CD4-positive, alpha-beta T cell treated with Interleukin-10 for 1 hour (primary cell): ENCODE measurements around the gene BNC2.

ENCODE experiments used
- DNase-seq: peaks from one replicate; pipeline ENCODE4 v3.0.0-alpha.2; 2020

BNC2 gene

DNA sequence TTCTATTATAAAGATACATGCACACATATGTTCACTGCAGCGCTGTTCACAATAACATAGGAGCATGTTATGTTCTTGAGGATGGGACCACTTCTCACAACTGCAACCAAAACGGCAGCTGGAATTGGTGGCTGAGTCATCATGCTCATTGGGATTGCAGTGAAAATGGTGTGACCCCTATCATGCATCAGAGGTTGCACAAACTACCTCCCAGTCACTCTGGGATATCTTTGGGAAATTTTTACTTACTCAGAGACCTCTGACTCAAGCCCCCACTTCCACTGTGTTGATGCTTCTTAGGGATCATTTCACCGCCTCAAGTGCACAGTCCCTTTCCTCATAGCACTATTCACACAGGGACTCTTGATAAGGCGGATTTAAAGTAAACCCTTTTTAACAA is 474.1 kb downstream of the BNC2 start:
- DNase-seq = no peak

DNA sequence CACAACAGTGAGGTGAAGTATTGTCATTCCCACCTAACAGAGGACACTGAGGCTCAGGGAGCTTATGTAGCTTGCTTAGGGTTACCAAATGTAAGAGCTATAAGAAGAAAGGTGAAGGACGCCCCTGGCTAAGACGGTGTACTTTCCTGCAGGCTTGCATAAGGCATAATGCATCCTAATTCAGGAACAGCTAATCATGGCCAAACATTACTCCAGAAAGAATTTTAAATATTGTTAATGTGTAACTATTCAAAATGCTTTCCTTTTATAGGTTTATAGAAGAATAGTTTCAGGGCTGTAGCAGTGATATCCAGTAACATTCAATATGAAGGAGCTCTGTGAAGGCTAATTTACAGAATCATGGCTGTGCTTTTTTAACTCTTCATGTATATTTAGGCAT is 479.1 kb downstream of the BNC2 start:
- DNase-seq = no peak

DNA sequence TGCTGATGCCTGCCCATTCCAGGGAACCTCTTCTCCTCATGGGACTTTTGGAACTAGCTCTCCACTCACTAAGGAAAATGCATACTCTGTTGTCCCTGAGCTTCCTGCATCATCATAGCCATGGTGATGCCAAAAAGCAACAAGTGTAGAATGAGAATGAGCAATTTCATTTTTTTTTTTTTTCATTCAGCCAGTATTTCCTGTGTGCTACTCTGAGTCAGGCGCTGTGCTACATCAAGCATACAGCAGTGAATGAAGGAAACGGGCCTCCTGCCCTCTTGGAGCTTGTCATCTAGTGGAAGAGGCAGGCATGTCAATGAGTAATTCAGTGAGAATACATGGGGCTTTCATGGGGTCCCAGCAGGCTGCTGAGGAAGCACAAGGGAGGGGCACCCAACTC is 483.1 kb downstream of the BNC2 start:
- no peak for DNase-seq

DNA sequence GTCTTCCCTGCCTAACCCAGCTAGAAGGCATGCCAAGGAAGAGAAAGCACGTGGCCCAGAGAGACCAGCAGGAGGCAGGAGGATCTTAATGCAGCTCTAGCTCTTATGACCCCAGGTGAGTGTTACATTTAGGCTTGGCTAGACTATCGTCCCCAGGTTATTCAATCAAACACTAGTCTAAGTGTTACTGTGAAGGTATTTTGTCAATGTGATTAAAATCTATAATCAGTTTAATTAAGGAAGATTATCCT is 483.7 kb downstream of the BNC2 start:
- no peak for DNase-seq

DNA sequence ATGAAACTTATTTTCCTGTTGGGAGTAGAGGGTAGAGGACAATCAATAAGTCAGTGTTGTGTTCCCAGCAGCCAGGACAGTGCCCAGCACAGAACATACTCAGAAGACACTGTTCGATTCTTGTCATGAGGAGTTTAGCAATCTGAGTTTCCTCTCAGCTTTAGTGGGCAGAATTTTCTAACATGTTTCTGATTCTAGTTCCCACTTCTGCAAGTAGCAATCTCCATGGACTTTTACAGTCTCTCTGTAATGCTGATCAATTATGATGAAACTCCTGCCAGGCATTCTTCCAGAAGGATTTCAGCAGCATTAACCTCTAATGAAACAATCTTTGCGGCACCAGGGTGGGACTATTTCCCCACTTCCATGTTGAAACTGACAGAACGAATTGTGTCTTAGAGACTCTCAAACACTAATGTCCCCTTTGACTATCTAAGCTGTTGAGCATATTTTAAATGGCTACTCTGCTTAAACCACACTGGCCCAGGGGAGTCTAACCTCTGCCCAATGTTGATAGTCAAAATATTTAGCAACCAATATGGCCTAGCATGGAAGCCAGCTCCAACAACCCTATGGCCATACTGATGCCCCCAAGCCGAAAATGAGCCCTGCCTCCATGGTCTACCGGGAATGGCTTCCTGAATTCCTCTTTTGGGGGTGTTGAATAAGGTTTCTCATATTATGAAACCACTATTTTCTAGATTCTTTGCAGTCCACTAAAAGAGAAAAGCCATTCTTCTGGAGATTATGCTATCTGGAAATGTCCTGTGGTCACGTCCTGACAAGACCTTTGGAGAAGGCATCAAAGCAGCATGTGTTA is 484.3 kb downstream of the BNC2 start:
- no peak for DNase-seq

DNA sequence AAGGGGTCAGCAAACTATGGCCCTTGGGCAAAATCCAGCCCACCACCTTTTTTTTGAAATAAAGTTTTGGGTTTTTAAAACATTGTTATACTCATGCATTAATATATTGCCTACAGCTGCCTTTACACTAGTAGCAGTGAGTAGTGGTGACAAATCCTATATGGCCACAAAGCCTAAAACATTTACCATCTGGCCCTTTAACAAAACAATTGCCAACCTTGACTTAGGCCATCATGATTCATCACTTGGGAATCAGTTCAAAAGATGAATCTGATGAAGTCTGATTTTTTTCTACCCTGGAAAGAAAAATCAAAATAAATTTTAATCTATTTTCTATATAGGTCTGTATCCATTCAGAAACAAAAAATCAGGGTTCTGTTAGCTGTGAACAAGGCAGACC is 484.9 kb downstream of the BNC2 start:
- DNase-seq = no peak

DNA sequence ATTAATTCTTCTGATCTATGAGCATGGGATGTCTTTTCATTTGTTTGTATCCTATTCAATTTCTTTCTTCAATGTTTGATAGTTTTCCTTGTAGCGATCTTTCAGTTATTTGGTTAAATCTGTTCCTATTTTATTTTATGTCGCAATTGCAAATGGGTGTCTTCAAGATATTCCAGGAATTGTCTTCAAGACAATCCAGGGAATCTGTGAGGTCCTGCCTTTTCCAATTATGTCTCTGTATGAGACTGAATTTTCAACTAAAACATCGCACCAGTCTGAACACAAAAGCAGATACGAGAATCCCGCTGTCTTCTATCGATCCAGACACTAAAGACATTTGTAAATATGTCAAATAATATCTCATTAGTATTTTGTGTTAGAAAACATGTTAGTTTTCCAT is 485.5 kb downstream of the BNC2 start:
- no peak for DNase-seq

DNA sequence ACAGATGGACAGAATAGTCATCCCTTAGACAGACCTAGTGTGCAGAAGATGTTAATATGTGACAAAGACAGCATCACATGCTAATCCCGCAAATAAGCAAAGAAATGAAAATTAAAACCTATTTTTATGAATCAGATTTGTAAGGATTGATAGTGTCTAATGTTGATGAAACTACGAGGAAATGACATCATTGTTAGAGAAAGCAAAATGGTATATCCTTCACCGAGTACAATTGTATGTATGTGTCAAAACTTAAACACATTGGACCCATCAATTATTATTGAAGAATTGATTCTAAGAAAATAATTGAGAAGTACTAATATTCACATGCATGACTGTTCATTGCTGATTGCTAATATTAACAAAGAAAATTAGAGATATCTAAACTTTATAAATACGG is 493.2 kb downstream of the BNC2 start:
- no peak for DNase-seq

DNA sequence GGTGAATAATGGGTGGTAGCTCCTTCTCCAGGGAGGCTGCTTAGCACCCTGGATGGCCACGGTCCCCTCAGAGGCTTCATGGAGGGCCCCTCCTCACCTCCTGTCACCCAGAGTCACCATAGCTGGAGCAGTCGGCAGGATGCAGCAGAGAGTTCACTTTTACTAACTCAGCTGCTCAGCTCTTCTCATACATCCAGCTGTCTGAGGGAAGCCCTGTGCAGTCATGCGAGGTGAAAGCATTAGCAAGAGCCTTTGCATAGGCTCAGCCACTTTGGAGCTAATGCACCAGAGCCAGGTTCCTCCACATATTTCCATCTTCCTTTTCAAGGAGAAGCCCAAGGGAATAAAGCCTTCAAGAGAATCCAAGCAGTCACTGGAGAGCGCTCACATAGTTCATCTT is 499.2 kb downstream of the BNC2 start:
- no peak for DNase-seq

DNA sequence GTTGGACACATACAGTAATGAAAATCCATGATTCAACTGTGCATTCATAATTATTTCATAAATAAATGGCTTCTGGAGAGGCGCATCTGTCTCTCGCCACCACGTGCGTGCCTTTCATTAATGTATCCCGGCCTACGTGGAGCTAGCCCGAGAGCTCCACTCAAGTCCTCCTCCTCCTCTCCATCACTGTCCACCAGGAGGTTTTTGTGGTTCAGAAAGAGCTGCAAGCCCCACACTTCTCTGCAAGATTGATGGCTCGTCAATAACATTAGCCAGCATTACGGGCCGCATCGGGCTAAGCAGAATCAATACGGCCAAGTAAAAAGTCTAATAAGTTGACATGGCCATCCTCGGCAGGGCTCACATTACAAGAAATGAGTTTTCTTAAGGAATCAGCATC is 499.8 kb downstream of the BNC2 start:
- no peak for DNase-seq

DNA sequence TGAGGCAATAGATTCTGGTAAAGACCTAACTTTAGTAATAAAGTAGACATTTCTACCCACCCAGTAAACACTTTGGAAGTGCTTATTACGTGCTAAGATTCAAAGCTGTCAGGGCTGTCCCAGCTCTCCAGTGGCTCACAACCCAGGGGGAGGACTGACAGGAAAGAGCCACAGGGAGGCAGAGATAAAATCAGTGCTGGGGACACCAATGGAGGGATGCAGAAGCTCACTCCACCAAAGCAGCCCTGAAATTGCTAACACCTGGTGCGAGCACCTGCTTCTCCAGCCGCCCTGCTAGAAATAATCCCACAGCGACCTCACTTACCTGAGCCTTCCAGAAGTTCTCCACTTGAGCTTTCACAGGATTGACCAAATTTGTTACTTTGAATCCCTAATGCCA is 501.0 kb downstream of the BNC2 start:
- no peak for DNase-seq

DNA sequence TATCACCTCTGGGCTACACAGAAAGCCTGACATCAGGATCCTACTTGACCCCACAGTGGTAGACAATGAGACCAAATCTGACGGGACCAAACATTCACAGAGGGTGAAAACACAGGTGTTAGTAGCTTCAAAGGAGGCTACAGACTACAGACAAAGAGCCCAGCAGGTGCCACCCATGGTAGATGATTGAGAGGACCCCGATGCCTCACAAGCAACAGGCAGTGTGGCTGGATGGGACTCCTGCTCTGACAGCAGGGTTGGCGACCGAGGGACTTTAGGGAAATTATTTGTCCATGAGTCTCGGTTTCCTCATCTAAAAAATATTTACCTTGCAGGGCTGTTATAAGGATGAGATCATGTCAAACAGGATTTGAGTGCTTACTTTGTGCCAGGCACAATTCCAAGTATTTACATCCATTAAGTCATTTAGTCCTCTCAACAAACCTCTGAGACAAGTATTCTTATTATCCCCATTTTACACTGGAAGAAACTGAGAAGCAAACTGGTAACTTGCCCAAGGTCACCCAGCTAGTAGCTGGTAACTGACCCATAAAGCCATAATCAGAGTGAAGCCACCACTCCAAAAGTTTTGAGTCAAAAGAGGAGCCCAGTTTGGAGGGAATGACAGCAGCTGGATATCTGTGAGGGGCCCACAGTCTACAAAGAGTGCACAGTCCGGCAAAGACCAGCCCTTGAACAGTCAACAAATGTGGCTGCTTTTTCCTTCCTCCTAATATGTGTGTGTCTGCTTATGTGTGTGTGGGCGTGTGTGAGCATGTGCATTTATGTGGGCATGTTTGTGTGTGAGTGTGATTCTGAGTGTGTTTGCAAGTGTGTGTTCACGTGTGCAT is 502.0 kb downstream of the BNC2 start:
- DNase-seq = no peak

DNA sequence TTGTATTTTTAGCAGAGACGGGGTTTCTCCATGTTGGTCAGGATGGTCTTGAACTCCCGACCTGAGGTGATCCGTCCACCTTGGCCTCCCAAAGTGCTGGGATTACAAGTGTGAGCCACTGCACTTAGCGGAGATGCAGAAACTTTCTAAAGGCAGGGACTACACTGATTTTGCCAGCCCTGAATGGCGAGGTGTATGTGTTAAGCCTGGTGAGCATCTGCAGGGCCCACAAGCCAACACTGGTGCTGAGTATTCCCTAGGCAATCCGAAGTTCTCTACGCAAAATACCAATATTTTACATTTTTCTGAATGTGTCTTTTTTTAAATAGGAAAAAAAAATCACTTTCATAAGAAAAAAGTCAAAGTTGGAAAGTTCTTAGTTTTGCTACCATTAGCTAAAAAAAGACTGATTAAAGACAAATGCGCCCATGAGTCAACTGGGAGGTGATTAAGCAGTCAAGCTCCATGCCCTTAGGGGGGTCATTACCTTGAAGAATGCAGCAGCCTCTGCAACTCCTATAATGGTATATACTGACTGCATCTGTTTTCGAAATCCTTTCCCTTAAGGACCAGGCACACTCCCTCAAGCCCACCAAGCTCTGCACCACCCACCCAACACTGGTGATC is 502.8 kb downstream of the BNC2 start:
- DNase-seq = no peak

DNA sequence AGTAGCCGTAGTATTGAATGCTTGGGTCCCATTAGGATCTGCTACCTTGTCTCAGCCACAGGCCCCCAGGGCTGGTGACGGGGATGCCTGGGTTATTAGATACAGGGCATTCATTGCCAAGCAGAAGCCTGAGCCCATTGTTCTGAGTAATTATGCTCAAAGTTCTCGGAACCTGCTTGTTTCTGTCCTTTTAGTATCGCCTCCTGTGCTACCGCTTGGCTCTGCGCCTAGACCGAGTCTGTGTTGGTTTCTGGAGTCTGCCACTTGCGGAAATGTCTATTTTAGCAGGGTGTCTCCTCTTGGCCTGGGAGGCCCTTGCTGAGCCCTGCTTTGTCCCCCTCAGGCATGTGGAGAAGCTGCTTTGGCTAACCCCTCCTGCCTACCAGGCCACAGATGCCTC is 506.1 kb downstream of the BNC2 start:
- no peak for DNase-seq

DNA sequence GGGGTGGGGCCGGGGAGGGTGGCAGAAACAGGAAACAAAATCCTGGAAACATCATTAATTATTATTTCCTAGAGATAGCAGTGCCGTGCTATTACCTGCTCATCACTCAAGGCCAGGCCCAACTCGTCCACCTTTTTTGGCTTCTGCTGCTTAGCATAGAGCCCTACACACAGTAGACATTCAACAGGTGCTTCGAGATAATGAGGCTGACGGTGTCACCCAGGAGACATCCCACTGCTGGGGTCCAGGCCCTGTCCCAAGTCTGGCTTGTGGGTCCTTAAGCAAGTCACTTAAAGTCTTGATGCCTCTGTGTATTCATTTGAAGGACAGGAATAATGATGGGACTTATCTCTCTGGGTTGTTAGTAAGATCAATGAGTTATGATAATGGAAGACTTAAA is 506.6 kb downstream of the BNC2 start:
- no peak for DNase-seq

DNA sequence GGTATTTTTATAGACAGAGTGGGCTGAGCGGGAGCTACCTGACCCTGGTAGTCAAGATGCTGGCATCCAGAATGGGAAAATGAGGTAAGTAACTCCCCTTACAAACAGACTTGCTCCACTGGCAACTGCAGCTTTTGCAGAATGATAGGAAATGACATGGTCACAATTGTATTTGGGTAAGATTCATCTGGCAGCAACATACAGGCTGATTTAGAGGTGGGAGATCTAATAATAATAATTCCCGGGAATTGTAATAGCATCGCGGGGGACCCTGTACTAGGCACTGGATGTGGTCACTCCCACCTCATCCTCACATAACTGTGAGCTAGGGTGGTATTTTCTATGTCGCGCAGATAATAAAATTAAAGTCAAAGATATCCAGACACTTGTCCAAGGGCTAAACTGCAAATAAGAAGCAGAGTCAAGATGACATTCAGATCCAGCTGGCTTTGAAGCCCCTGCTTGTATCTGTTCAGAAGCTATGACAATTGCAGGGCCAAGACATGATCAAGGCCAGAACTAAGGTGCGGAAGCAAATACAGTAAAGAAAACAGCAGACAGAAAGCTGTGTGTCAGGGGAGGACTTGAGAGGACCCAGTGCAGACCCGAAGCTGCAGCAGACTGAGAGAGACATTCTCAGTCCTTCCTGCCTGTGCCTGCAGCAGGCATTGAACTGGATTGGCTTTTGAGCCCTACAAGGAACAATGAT is 507.2 kb downstream of the BNC2 start:
- DNase-seq = no peak

DNA sequence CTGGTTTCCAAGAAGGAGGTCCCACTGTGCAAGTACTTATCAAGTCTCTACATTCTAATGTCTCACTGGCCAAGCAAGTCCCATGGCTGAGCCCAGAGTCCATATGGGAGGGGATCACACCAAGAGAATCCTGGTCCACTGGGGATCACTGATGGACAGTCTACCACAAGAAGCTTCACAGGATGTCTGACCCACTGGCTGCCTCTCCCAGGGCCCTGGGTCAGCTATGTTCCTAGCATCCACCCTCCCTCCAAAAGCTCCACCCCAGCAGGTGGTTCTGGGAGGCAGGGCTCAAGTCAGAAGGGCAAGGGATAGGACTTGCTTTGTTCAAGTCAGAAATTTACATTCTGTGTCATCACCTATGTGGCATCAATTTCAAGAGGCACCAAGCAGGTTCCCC is 508.5 kb downstream of the BNC2 start:
- no peak for DNase-seq

DNA sequence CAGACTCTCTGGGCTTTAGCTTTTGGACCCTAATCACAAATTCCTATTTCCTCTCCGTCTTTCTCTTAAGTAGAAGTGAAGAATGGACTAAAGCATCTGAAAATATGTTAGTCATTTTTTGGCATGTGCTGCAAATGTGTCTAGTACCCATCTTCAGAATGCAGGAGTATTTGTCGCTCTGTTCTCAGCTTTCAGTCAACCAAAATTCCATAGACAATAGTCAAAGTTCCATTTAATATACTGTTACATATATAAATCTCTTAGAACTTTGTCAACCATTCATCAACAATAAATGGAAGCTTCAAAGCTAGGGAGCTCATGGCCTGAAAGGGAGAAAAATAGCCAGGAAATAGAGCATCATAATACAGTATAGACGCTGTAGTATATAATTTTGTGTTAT is 509.4 kb downstream of the BNC2 start:
- DNase-seq = no peak

DNA sequence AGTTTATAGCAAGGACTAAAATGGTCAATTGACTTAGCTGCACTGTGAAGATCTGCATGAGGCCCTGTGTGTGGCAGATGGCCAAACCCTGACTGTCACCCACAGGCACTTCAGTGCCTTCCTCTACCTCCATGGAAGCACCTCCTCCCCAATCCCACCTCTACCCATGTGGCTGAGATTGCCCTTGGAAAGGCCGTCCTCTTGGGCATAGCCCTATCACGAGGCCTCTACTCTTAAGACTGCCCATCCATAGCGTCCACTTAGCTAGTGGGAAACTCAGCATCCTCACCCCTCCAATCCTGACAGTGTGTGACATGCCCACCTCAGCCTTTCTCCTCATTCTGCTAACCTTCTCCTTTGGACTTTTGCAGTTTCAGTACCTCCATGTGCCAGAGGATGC is 510.2 kb downstream of the BNC2 start:
- no peak for DNase-seq
